Measurements from ENCODE around the gene SP2. TPM values are rescaled to one million over a fixed set of nuclear protein-coding genes. Genes with fewer than 3 reads are reported as not detected.

The SP2 gene
- total RNA-seq, 2 donors from 2014 or later: 18.1 to 21.6 TPM

DNA sequence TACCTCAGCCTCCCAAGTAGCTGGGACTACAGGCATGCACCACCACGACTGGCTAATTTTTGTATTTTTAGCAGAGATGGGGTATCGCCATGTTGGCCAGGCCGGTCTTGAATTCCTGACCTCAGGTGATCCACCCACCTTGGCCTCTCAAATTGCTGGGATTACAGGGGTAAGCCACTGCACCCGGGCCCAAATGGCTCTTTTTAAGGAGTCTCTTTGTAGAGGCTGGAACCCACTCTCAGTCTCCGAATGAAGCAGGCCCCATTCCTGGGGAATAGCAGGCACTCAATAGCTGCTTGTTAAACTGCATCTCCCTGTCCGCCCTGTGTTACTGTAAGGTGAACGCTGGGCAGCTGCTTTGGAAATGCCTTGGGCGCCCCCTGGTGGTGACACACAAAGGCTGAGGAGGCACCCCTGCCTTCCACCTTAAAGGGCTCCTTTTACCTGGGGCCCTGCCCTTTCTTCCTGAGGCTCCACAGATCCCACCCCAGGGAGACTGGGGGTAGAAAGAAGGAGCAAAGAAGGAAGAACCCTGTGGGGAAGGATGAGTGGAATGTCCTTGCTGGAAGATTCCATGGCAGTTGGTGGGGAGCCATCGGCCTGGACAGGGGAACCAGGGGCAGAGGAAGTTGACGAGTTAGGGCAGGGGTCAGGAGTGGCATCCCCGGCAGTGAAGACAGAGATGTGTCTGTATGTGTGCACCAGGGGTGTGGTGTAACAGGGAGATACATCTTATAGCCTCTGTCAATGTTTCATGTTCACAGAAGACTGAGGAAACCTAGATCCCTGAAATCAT is 6.1 kb upstream of the SP2 start:
- H3K36me3 ChIP-seq: no peaks in the 10 kb centered on the region
- no peaks in the 10 kb centered on the region for H3K9me3 ChIP-seq
- no peak overlapping the region for H3K27ac ChIP-seq
- no peak overlapping the region for H3K4me3 ChIP-seq
- peak; percentile 93 for TF ChIP-seq CTCF (IDR thresholded peaks at IDR 0.05)
- no peaks in the 10 kb centered on the region for H3K27me3 ChIP-seq
- H3K4me1 ChIP-seq: peaks cover 7% of the 10 kb centered on the region
- intact Hi-C loops (cut with DNase I): loop anchor here (2.0 kb wide), 1 partner anchor 47 kb away; no protein-coding TSS in a partner anchor
- peak; percentile 93 for DNase-seq
- peak overlapping the region in 1 of 2 donors; percentile 19 for H3K9ac ChIP-seq (ENCODE audit: low read depth in 2 of 2, low read length in 2 of 2)

- no peak overlapping the region for H3K4me3 ChIP-seq
- no peaks in the 10 kb centered on the region for H3K36me3 ChIP-seq
- H3K9ac ChIP-seq (ENCODE audit: low read depth in 2 of 2, low read length in 2 of 2): no peak overlapping the region
- intact Hi-C loops (cut with DNase I): loop anchor here (2.0 kb wide), 1 partner anchor 49 kb away; no protein-coding TSS in a partner anchor
- H3K9me3 ChIP-seq: no peaks in the 10 kb centered on the region
- H3K4me1 ChIP-seq: peaks cover 7% of the 10 kb centered on the region
- H3K27me3 ChIP-seq: no peaks in the 10 kb centered on the region
- DNase-seq: no peak
- TF ChIP-seq CTCF (IDR thresholded peaks at IDR 0.05): no peak
- no peak overlapping the region for H3K27ac ChIP-seq
Measured at GRCh38 chr17:47891545-47892088, 4.4 kb upstream of the SP2 start.

DNA sequence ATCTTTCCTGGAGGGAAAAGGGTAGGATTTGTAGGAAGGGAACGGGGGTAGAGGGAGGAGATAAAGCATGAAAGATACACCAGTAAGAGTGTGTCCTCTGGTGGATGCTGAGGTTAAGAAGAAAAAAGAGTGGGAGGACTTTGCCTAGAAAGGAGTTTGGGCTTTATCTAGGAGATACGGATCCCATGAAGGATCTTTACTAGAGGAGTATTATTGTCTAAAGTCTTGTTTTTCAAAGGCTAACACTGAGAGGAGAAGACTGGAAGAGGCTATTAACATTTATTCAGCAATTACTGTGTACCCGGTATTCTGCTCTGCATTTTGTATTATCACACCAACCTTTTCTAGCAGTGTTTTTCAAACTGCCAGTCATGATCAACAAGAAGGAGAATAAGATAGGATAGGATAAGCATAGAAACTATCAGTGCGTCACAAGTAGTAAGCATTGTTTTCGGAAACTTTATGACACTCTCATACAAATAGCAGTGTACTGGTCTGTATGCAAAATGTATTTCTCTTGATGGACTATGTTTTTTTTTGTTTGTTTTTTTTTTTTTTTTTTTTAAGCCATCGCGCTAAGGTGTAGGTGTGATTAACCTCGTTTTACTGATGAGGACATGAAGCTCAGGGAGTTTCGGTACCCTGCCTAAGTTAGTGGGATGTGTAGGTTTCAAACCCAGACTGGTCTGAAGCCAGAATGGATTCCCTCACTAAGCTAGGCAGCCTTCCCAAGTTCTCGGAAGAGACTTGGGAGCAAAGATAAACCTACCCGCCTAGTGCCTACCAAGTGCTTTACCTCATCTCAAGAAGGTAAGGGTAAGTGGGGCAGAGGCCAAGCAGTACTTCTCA is 1.3 kb upstream of the SP2 start:
- Histone ChIP-seq H3K4me1 (peaks cover 18% of the 10 kb centered on the region), H3K9me3 (no peaks in the 10 kb centered on the region), H3K9ac (ENCODE audit: low read depth in 2 of 2, low read length in 2 of 2) (peak overlapping the region; percentile 82 to 83), H3K27me3 (no peaks in the 10 kb centered on the region), H3K4me3 (peak overlapping the region; percentile 44), H3K27ac (peak overlapping the region; percentile 65), H3K36me3 (no peaks in the 10 kb centered on the region)
- intact Hi-C loops (cut with DNase I): loop anchor here (5.0 kb wide), 1 partner anchor 48 kb away; the partner anchor contains the start of gene PNPO
- no peak for TF ChIP-seq CTCF (IDR thresholded peaks at IDR 0.05)
- no peak for DNase-seq

GRCh38 chr17:47895347-47895855 is 635 bp upstream of the SP2 start:
- Histone ChIP-seq H3K36me3 (no peaks in the 10 kb centered on the region), H3K27me3 (no peaks in the 10 kb centered on the region), H3K4me3 (peak overlapping the region; percentile 44), H3K9me3 (no peaks in the 10 kb centered on the region), H3K9ac (ENCODE audit: low read depth in 2 of 2, low read length in 2 of 2) (peak overlapping the region; percentile 82 to 83), H3K4me1 (peaks cover 18% of the 10 kb centered on the region), H3K27ac (peak overlapping the region; percentile 65)
- intact Hi-C loops (cut with DNase I): loop anchor here (5.0 kb wide), 1 partner anchor 47 kb away; the partner anchor contains the start of gene PNPO
- DNase-seq: peak; percentile 55
- TF ChIP-seq CTCF (IDR thresholded peaks at IDR 0.05): no peak
